Body of pancreas (tissue), 4 donors: Measurements from ENCODE around the gene SCYGR7.

ENCODE experiments used
- CTCF ChIP-seq, 7 experiments: fragments of 450-650 bp in 4 of 7; fragments of 200-600 bp in 3 of 7; sonication (generic) in 3 of 7; IDR thresholded peaks; one replicate each; pipeline ENCODE4 v1.5.1; 2016 to 2019; ENCODE audit warnings: antibody characterized with exemption in 7 of 7
- POLR2A ChIP-seq, 3 donors: fragments of 450-650 bp; IDR thresholded peaks; one replicate each; pipeline ENCODE4 v1.6.1; 2016; ENCODE audit warnings: antibody characterized with exemption in 3 of 3, mild to moderate bottlenecking in 2 of 3

- TF ChIP-seq CTCF (IDR thresholded peaks at IDR 0.05) (no peak), POLR2A (IDR thresholded peaks at IDR 0.05) (no peak)
These were observed 44.1 kb downstream of the SCYGR7 start for GRCh38 chr2:227772197-227772661.
